Activated B cell treated with CpG ODN at 0.5 μM for 24 hours (primary cell): ENCODE results near the gene XPNPEP1. TPM values are rescaled to one million over a fixed set of nuclear protein-coding genes. Genes with fewer than 3 reads are reported as not detected.

ENCODE experiments used
- ATAC-seq: fragments of 200-7000 bp; cut with Tn5 transposase; one replicate; pipeline ENCODE4 v1.10.0; 2021; ENCODE audit warnings: low read depth, mild to moderate bottlenecking, moderate library complexity
- CTCF ChIA-PET: fragments of 350-600 bp; sonication (Branson Sonifier 250); formaldehyde crosslinking; loops from one replicate; lab custom pipeline; 2021; ENCODE audit warnings: antibody characterized with exemption; lab: Charles Lee
- POLR2A ChIA-PET: fragments of 350-600 bp; sonication (Branson Sonifier 250); formaldehyde crosslinking; loops from one replicate; lab custom pipeline; 2021; ENCODE audit warnings: antibody characterized with exemption; lab: Charles Lee
- DNase-seq: peaks from one replicate; pipeline ENCODE4 v3.0.0; 2022
- H3K27ac Mint-ChIP-seq: one replicate; pipeline ENCODE4 v1.8.0; 2020; ENCODE audit warnings: mixed read lengths
- H3K27me3 Mint-ChIP-seq: one replicate; pipeline ENCODE4 v1.8.0; 2021; ENCODE audit warnings: mixed read lengths
- H3K36me3 Mint-ChIP-seq: one replicate; pipeline ENCODE4 v1.8.0; 2021; ENCODE audit warnings: low read depth, mixed read lengths
- H3K4me1 Mint-ChIP-seq: one replicate; pipeline ENCODE4 v1.8.0; 2021; ENCODE audit warnings: mixed read lengths
- H3K4me3 Mint-ChIP-seq: one replicate; pipeline ENCODE4 v1.8.0; 2020; ENCODE audit warnings: mild to moderate bottlenecking, mixed read lengths
- H3K9me3 Mint-ChIP-seq: one replicate; pipeline ENCODE4 v1.8.0; 2020; ENCODE audit warnings: mixed read lengths
- intact Hi-C: fragments of 100-400 bp; cut with micrococcal nuclease; formaldehyde crosslinking; loops from one replicate; pipeline ENCODE4 v1.15.1; 2024
- total RNA-seq: library from RNA; stranded (reverse); gene quantifications from 2 replicates; pipeline ENCODE4 v1.2.3, GENCODE V29; 2022
- TF ChIP-seq, protein P1 (sequence below): fragments of 200-600 bp; IDR thresholded peaks from one replicate; pipeline ENCODE4 v1.8.0; 2022; ENCODE audit warnings: antibody characterized with exemption, mild to moderate bottlenecking

Gene XPNPEP1
- total RNA-seq, 1 donor from 2014 or later, result 70.6 TPM

DNA sequence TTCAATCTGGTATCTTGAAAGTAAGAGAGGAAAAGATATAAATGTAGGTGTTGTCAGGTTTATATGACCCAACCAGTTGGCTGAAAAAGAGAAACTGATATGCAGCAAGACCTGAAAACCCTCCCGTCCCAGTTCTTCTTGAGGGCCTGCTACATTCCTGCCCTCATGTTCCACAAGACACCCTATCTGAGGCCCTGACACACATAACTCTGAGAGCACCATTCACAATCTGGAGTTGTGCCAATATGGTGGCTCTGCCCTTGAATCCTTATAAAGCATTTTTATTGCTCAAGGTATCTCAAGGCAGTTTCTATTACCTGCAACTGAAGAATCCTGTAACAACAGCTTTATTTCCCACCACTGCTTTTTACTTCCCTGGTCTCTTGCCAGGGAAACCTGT, 17.0 kb downstream of the XPNPEP1 start:
- Mint-ChIP-seq H3K27me3 (no peaks in the 10 kb centered on the region), H3K36me3 (peaks cover 68% of the 10 kb centered on the region), H3K9me3 (no peaks in the 10 kb centered on the region), H3K4me3 (no peak overlapping the region), H3K27ac (no peak overlapping the region), H3K4me1 (peaks cover 35% of the 10 kb centered on the region)
- no peak for ATAC-seq
- ChIA-PET POLR2A (no interaction called here), CTCF (interaction anchor here (0.9 kb wide), 1 partner anchor 22 kb away, joined by 5 read pairs; no protein-coding TSS in a partner anchor)
- no peak for DNase-seq
- TF ChIP-seq, protein P1, sequence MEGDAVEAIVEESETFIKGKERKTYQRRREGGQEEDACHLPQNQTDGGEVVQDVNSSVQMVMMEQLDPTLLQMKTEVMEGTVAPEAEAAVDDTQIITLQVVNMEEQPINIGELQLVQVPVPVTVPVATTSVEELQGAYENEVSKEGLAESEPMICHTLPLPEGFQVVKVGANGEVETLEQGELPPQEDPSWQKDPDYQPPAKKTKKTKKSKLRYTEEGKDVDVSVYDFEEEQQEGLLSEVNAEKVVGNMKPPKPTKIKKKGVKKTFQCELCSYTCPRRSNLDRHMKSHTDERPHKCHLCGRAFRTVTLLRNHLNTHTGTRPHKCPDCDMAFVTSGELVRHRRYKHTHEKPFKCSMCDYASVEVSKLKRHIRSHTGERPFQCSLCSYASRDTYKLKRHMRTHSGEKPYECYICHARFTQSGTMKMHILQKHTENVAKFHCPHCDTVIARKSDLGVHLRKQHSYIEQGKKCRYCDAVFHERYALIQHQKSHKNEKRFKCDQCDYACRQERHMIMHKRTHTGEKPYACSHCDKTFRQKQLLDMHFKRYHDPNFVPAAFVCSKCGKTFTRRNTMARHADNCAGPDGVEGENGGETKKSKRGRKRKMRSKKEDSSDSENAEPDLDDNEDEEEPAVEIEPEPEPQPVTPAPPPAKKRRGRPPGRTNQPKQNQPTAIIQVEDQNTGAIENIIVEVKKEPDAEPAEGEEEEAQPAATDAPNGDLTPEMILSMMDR, result no peak
- intact Hi-C loops, result no loop called here

DNA sequence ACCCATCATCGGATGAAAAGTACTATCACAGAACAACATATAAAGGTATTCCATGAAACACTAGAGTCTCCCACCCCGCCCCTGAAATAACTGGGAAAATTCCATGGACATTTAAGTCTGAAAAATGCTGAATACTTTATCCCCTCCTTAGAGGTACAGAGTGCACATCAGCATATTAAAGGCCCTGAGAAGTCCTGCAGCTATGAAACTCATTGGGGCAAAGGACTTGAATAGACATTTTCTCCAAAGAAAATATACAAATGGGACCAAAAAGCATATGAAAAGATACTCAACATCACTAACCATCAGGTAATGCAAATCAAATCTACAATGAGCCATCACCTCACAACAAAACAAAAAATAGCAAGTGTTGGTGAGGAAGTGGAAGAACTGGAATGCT, 18.9 kb downstream of the XPNPEP1 start:
- CTCF ChIA-PET, result no interaction called here
- H3K4me1 Mint-ChIP-seq, result peaks cover 17% of the 10 kb centered on the region
- no peak overlapping the region for H3K27ac Mint-ChIP-seq
- H3K36me3 Mint-ChIP-seq, result peaks cover 77% of the 10 kb centered on the region
- no peak overlapping the region for H3K4me3 Mint-ChIP-seq
- no peaks in the 10 kb centered on the region for H3K9me3 Mint-ChIP-seq
- ATAC-seq (no peak), DNase-seq (no peak)
- POLR2A ChIA-PET, result interaction anchor here (1.0 kb wide), 1 partner anchor 13 kb away, joined by 6 read pairs; no protein-coding TSS in a partner anchor
- intact Hi-C loops, result no loop called here
- no peaks in the 10 kb centered on the region for H3K27me3 Mint-ChIP-seq
- TF ChIP-seq, protein P1, result no peak

DNA sequence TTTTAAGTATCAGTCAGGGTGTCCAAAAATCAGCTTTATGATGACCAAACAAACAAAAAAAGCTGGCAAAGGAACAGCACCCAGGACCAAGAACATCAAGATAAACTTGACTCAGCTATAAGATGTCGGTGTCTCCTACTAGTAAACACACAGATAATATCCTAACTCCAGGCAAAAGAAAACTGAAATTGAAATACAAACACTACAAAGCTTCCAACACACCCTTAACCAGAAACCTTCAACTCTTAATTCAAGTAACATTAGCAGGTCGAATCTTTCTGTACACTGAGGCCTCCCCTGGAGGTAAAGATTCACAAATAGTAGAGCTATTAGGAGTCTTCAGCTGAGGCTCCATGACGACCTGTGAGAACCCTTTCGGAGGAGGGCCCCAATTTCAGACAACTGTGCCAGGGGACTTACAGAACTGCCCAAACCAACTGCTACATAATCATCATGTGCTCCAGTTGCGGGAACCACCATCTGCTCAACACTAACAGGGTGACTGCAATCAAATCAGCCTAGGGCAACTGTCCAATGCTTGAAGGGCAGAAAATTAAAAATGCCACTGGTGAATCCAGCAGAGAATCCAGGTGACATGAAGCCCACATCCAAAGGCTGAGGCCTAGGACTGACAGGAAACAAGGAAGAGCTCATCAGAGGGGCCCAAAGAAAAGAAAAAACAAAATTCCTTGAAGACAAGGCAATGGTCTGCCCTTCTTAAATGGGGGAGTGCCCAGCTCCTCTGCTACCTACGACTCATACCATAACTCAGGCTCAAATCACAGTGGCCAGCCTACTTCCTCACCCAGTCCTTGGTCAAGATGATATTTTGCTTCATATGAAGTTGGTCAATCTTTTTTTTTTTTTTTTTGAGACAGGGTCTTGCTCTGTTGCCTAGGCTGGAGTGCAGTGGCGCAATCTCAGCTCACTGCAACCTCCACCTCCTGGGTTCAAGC, 20.0 kb downstream of the XPNPEP1 start:
- POLR2A ChIA-PET, result interaction anchor here (1.0 kb wide), 1 partner anchor 14 kb away, joined by 6 read pairs; no protein-coding TSS in a partner anchor
- H3K27ac Mint-ChIP-seq, result no peak overlapping the region

DNA sequence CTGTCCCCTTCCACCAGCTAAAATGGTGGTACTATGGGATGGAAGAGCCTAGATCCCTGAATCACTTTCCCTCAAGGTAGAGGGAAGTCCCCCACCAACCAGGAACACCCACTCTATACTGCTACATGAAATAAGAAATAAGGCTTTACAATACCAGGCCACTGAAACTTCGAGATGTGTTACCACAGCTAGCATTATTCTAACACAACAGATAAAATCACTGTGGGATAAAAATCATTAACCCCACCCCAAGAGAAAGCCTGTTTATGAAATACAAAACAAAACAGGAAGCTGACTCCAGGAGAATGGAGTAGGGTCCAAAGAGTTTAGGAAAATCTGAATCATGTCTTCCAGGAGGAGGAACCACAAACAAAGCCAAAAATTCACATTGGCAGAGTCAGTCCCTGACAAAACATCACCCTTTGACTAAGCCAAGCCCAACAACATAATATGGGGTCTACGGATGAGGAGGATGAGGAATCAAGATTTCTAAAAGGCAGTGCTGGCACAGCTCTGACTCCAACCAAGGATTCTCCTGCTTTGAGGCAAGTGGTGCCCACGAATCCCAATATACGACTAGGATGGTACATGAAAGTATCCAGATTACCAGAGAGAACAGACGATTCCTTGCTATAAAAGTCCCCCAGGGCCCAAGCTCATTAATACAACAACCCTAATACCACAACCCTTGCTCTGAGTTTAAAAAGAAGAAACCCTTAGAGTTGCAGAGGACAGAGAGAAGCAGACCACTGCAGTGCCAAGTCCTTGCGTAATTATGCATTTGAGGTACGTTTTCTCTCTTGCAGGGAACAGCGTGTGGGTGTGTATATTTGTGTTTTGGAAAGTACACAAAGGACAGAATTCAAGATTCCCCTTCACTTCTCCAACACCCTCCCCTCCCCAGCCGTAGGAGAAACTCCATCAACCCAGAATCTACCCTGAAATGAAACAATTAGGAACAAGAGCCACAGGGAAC, 23.7 kb downstream of the XPNPEP1 start:
- TF ChIP-seq, protein P1, result no peak
- DNase-seq, result no peak
- CTCF ChIA-PET, result no interaction called here
- Mint-ChIP-seq H3K36me3 (peaks cover 72% of the 10 kb centered on the region), H3K4me1 (peaks cover 26% of the 10 kb centered on the region), H3K9me3 (no peaks in the 10 kb centered on the region), H3K27ac (no peak overlapping the region), H3K27me3 (no peaks in the 10 kb centered on the region), H3K4me3 (no peak overlapping the region)
- intact Hi-C loops, result no loop called here
- no peak for ATAC-seq
- POLR2A ChIA-PET, result no interaction called here

More for the DNA sequence above, 20.0 kb downstream of the XPNPEP1 start:
- peaks cover 87% of the 10 kb centered on the region for H3K36me3 Mint-ChIP-seq
- H3K4me3 Mint-ChIP-seq, result no peak overlapping the region
- CTCF ChIA-PET, result interaction anchor here (1.5 kb wide), 1 partner anchor 19 kb away, joined by 3 read pairs; no protein-coding TSS in a partner anchor
- no peaks in the 10 kb centered on the region for H3K27me3 Mint-ChIP-seq
- no peak for ATAC-seq
- TF ChIP-seq, protein P1, result no peak
- intact Hi-C loops, result no loop called here
- peaks cover 17% of the 10 kb centered on the region for H3K4me1 Mint-ChIP-seq
- no peaks in the 10 kb centered on the region for H3K9me3 Mint-ChIP-seq
- DNase-seq, result no peak
